Activated naive CD4-positive, alpha-beta T cell treated with anti-CD3 and anti-CD28 coated beads, Interleukin-2, amount 50 U/mL, for 24 hours (primary cell): Measurements from ENCODE around the gene ZNF541.

Experiments
- H3K27ac Mint-ChIP-seq: one replicate; pipeline ENCODE4 v1.8.0; 2021; ENCODE audit warnings: mild to moderate bottlenecking, mixed read lengths
- H3K27me3 Mint-ChIP-seq: one replicate; pipeline ENCODE4 v1.8.0; 2021; ENCODE audit warnings: mixed read lengths
- H3K36me3 Mint-ChIP-seq: one replicate; pipeline ENCODE4 v1.8.0; 2021; ENCODE audit warnings: mixed read lengths
- H3K4me1 Mint-ChIP-seq: one replicate; pipeline ENCODE4 v1.8.0; 2021; ENCODE audit warnings: mixed read lengths
- H3K4me3 Mint-ChIP-seq: one replicate; pipeline ENCODE4 v1.8.0; 2021; ENCODE audit warnings: mild to moderate bottlenecking, mixed read lengths
- H3K9me3 Mint-ChIP-seq: one replicate; pipeline ENCODE4 v1.8.0; 2021; ENCODE audit warnings: mixed read lengths

ZNF541 gene

DNA sequence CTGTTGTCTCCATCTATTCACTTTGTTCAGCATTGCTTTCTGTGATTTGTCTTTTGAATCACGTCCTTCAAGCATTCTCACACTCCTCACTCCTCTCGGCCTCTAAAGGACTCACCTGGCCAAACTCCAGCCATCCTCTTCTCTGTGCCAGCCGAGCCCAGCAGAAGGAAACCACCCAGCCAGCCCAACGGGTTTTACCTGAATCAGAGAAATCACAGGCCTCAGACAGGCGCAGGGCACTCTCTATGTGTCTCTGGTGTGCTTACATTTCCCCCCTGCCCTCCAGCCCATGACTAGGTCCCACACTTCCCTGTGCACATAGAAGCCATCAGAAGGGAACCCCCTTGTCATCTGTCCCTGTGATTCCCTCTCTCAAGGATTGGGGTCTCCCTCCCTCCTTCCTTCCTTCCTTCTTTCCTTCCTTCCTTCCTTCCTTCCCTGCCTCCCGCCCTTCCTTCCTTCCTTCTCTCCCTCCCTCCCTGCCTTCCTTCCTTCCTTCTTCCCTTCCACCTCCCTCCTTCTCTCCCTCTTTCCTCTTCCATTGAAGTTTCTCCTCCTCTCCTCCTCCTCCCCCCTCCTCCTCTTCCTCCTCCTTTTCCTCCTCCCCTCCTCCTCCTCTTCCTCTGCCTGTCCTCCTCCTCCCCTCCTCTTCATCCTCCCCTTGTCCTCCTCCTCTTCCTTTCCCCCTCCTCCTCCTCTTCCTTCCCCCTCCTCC, 8.8 kb upstream of the ZNF541 start:
- peak overlapping the region; percentile 9 for H3K27ac Mint-ChIP-seq
- peaks cover 6% of the 10 kb centered on the region for H3K9me3 Mint-ChIP-seq
- H3K27me3 Mint-ChIP-seq: no peaks in the 10 kb centered on the region
- peak overlapping the region; percentile 44 for H3K4me3 Mint-ChIP-seq
- H3K4me1 Mint-ChIP-seq: peaks cover 54% of the 10 kb centered on the region
- peaks cover 5% of the 10 kb centered on the region for H3K36me3 Mint-ChIP-seq

DNA sequence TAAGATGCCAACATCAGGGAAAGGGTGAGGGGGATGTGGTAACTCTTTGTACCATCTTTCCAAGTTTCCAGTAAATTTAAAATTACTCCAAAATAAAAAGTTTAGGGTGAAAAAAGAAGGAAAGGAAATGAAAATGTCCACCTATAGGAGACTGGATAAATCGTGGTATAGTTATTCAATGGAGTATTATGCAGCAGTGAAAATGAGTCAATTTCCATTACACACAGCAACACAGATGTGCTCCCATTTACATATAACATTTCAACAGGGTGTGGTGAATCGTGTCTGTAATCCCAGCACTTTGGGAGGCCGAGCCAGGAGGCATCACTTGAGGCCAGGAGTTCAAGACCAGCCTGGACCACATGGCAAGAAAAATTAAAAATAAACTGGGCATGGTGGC, 7.4 kb upstream of the ZNF541 start:
- Mint-ChIP-seq H3K9me3 (no peaks in the 10 kb centered on the region), H3K27me3 (no peaks in the 10 kb centered on the region), H3K4me1 (peaks cover 64% of the 10 kb centered on the region), H3K4me3 (no peak overlapping the region), H3K27ac (peak overlapping the region; percentile 41), H3K36me3 (no peaks in the 10 kb centered on the region)

DNA sequence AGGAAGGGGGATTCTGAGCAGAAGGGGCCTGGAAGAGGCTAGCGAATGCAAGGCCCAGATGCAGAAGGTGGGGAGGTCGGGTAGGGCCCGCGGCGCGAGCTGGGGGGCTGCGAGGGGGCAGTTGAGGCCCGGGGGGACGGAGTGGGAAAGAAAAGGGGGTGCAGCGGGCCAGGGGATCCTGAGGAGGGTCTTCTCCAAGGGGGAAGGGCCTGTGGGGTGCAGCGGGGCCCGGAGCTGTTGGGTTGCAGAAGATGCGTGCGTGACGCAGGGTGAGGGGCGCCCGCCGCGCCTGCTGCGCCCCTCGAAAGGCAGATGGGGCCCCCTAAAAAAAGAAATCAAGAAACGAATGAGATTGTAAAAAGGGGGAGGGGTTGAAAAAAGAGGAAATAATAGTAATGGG, 313 bp downstream of the ZNF541 start:
- H3K27me3 Mint-ChIP-seq: no peaks in the 10 kb centered on the region
- H3K4me1 Mint-ChIP-seq: peaks cover 35% of the 10 kb centered on the region
- H3K4me3 Mint-ChIP-seq: peak overlapping the region; percentile 67
- H3K27ac Mint-ChIP-seq: peak overlapping the region; percentile 2
- H3K9me3 Mint-ChIP-seq: no peaks in the 10 kb centered on the region
- no peaks in the 10 kb centered on the region for H3K36me3 Mint-ChIP-seq

DNA sequence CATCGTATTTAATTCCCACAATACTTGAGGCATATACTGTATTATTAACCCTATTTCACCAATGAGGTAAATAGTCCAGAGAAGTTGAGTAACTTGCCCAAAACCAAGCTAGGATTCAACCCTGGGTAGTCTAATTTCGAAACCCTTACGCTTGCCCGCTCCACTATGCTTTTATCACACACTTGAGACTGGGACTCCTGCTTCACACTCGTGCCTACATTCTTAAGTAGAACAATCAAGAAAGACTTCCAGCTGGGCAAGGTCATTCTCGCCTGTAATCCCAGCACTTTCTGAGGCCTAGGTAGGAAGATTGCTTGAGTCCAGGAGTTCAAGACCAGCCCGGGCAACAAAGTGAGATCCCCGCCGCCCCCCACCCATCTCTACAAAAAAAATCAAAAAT, 3.6 kb downstream of the ZNF541 start:
- no peaks in the 10 kb centered on the region for H3K27me3 Mint-ChIP-seq
- H3K36me3 Mint-ChIP-seq: no peaks in the 10 kb centered on the region
- no peak overlapping the region for H3K4me3 Mint-ChIP-seq
- H3K27ac Mint-ChIP-seq: no peak overlapping the region
- no peaks in the 10 kb centered on the region for H3K9me3 Mint-ChIP-seq
- H3K4me1 Mint-ChIP-seq: peaks cover 14% of the 10 kb centered on the region

DNA sequence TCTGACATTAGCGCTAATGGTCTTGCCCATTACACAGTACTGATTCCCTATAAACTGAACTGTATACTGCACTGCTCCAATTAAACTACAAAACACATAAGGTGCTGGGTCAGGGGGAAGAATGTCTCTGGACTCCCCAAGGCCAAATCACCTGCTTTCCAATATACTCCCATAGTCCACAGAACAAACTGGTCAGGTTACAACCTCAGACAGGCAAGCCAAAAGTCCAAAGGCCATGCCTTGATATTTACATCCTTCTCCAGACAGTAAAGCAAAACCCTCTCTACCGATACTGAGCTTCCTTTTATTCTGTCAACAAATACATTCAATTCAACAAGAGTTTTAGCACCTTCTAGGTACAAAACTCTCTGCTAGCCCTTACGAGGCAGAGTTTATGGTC, 8.9 kb downstream of the ZNF541 start:
- Mint-ChIP-seq H3K27ac (no peak overlapping the region), H3K4me3 (no peak overlapping the region), H3K27me3 (no peaks in the 10 kb centered on the region), H3K9me3 (no peaks in the 10 kb centered on the region), H3K4me1 (no peaks in the 10 kb centered on the region), H3K36me3 (no peaks in the 10 kb centered on the region)

DNA sequence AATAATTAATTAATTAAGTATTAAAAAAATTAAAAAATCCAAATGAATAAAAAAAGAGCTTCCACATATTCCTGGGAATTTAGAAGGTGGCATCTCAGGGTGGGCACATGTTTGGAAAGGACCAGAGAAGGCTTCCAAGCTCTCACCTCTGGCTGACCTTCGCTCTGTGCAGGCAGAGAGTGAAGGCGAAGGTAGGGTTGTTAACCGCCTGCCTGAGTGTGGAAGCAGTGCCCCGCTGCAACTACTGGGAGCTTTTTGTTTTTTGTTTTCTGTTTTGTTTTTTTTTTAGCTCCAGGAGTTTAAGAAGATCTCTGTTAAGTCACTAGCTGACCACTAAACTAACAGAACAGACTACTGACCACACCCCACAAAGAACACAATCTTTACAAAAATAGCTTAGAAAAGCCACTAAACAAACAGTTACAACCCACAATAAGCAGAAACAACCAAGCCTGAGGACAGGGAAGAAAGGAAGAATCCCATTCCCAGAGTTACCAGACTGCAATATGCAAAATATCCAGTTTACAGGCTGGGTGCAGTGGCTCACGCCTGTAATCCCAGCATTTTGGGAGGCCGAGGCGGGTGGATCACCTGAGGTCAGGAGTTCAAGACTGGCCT, 11.4 kb downstream of the ZNF541 start:
- Mint-ChIP-seq H3K4me1 (no peaks in the 10 kb centered on the region), H3K9me3 (no peaks in the 10 kb centered on the region), H3K27me3 (no peaks in the 10 kb centered on the region), H3K27ac (no peak overlapping the region), H3K36me3 (no peaks in the 10 kb centered on the region), H3K4me3 (no peak overlapping the region)

DNA sequence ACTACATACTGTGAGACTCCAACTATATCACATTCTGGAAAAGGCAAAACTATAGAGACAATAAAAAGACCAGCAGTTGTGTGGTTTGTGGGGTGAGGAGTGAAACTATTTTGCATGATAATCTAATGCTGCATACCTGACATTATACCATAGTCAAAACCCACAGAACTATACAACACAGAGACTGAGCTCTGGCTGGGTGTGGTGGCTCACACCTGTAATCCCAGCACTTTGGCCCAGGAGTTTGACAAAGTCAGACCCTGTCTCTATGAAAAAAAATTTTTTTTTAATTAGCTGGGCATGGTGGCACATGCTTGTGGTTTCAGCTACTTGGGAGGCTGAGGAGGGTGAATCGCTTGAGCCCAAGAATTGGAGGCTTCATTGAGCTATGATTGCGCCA, 11.9 kb downstream of the ZNF541 start:
- Mint-ChIP-seq H3K9me3 (no peaks in the 10 kb centered on the region), H3K36me3 (no peaks in the 10 kb centered on the region), H3K27ac (no peak overlapping the region), H3K4me1 (no peaks in the 10 kb centered on the region), H3K27me3 (no peaks in the 10 kb centered on the region), H3K4me3 (no peak overlapping the region)

DNA sequence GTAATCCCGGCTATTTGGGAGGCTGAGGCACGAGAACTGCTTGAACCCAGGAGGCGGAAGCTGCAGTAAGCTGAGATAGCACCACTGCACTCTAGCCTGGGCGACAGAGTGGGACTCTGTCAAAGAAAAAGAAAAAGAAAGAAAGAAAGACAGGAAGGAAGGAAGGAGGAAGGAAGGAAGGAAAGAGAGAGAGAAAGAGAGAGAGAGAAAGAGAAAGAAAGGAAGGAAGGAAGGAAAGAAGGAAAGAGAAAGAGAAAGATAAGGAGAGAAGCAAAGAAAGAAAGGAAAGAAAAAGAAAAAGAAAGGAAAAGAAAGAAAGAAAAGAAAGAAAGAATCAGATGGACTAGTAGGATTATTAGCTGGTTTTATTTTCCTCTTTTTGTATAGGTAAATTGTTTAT, 22.8 kb downstream of the ZNF541 start:
- Mint-ChIP-seq H3K4me3 (no peak overlapping the region), H3K4me1 (no peaks in the 10 kb centered on the region), H3K36me3 (no peaks in the 10 kb centered on the region), H3K27me3 (no peaks in the 10 kb centered on the region), H3K9me3 (no peaks in the 10 kb centered on the region), H3K27ac (no peak overlapping the region)

DNA sequence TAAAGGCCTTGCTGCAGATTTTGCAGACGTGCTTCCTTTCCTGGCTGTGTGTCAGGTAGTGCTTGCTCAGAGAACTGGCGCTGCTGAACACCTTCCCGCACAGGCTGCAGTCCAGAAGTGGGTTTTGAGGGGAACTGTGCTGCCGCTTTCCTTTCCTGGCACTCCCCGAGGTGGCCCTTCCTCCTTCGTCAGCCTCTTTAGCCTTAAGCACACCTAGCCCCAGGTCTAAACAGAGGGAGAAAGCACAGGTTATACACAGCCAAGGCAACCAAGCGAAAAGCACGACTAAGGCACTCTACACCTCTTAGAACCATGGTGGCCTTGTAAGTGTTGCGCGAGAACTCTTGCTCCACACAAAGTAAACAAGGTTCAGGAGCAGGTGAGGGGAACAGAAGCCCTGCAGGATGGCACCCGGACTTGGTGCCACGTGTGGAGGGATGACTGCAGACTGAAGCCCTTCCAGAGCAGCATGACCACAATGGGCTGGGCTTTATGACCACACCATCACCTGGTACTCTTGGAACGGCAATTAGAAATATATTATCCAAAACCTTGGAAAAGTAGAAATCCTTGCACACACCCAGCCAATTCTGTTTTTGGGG, 23.6 kb downstream of the ZNF541 start:
- Mint-ChIP-seq H3K4me3 (no peak overlapping the region), H3K27me3 (no peaks in the 10 kb centered on the region), H3K27ac (no peak overlapping the region), H3K4me1 (no peaks in the 10 kb centered on the region), H3K36me3 (no peaks in the 10 kb centered on the region), H3K9me3 (no peaks in the 10 kb centered on the region)

DNA sequence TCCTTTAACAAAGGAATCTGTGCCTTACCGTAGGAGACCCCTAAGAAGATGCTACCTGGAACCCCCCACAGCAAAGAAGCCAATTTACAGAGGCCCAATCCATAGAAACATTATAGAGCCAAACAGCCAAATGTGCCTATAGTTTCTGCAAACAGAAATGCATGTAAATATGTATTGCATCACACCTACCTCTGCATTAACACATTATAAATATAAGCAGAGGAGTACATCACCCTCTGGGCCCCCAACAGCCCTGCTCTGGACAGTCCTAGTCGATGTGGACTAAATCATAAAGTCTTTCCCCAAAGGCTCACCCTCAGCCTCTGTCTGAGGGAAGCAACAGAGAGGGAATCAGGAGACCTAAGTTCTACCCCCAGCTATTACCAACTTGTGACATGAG, 25.7 kb downstream of the ZNF541 start:
- H3K36me3 Mint-ChIP-seq: no peaks in the 10 kb centered on the region
- H3K27me3 Mint-ChIP-seq: peaks cover 2% of the 10 kb centered on the region
- H3K9me3 Mint-ChIP-seq: no peaks in the 10 kb centered on the region
- H3K4me3 Mint-ChIP-seq: no peak overlapping the region
- H3K4me1 Mint-ChIP-seq: no peaks in the 10 kb centered on the region
- no peak overlapping the region for H3K27ac Mint-ChIP-seq

DNA sequence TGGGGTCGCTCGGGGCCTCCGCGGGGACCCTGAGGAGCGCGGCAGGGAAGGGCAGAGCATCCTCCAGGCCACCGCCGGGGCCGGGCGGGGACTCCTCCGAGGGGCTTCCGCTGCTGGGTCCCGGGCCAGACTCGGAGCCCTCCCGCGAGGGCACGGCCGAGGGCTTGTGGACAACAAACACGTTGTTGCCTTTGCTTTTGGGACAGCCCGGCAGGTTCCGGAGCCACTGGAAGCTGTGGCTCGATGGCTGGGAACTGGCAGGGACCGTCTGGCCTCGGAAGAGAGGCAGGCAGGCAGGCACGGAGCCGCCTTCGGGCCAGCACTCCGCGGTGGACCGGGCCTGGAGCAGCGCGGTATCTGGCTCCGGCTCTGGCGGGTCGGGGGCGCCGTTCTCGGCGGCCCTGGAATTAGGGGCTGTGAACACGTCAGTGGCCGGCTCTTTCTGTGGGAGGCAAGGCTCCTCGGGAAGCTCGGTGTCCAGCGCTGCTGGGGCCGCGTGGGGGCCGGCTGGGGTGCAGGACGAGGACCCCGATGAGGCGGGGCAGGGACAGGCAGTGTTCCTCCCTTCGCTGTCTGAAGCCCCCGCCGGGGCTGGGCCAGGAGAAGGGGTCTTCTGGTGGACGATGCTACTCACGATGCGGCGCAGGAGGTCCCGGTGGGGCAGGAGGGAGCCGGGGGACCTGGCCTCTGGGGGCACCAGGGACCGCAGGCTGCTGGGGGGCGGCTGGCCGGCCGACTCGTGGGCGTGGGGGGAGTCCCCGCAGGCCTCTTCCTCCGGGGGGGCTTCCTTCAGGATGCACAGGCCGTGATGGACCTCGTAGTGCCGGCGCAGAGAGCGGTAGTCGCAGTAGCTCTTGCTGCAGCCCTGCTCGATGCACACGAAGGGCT, 27.6 kb downstream of the ZNF541 start:
- Mint-ChIP-seq H3K27me3 (peaks cover 2% of the 10 kb centered on the region), H3K4me1 (peaks cover 9% of the 10 kb centered on the region), H3K4me3 (no peak overlapping the region), H3K27ac (no peak overlapping the region), H3K36me3 (no peaks in the 10 kb centered on the region), H3K9me3 (no peaks in the 10 kb centered on the region)

DNA sequence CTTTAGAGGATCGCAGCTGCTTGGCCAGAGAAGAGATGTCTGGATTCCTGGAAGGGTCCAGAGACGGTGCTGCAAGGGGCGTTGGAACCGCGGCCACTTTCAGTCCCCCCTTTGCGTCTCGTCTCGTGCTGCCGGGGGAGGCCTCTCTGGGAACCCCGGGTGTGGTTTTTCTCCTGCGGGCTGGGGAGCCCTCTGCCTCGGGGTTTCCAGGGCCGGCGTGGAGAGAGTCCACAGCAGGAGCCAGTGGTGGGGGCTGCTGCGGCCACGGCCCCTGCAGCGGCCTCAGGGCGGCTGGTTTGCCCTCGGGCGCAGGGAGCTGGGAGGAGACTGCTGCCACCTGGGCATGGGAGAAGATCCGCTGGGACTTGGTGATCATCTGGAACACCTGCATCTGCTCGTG, 28.5 kb downstream of the ZNF541 start:
- peaks cover 2% of the 10 kb centered on the region for H3K27me3 Mint-ChIP-seq
- H3K27ac Mint-ChIP-seq: no peak overlapping the region
- H3K36me3 Mint-ChIP-seq: no peaks in the 10 kb centered on the region
- peaks cover 9% of the 10 kb centered on the region for H3K4me1 Mint-ChIP-seq
- no peaks in the 10 kb centered on the region for H3K9me3 Mint-ChIP-seq
- H3K4me3 Mint-ChIP-seq: no peak overlapping the region

DNA sequence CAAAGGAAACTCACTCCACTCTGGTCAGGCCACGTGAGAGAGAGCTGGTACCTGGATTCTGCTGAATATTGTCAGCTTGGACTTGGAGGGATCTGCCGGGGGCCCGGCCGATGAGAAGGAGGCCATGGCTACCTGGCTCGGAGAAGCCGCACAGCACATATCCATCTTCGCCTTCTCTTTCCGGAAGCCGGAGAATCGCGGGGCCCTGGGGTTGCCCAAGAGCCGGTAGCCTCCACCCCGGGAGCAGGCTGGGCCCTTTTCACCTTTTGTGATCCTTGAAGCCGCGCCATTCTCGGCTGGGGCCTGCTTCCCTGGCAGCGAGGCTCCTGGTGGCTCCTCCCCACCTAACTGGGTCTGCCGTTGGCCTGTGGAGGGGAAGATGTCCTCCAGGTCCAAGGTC, 28.9 kb downstream of the ZNF541 start:
- H3K4me3 Mint-ChIP-seq: no peak overlapping the region
- no peaks in the 10 kb centered on the region for H3K36me3 Mint-ChIP-seq
- no peak overlapping the region for H3K27ac Mint-ChIP-seq
- no peaks in the 10 kb centered on the region for H3K9me3 Mint-ChIP-seq
- peaks cover 2% of the 10 kb centered on the region for H3K27me3 Mint-ChIP-seq
- peaks cover 9% of the 10 kb centered on the region for H3K4me1 Mint-ChIP-seq

DNA sequence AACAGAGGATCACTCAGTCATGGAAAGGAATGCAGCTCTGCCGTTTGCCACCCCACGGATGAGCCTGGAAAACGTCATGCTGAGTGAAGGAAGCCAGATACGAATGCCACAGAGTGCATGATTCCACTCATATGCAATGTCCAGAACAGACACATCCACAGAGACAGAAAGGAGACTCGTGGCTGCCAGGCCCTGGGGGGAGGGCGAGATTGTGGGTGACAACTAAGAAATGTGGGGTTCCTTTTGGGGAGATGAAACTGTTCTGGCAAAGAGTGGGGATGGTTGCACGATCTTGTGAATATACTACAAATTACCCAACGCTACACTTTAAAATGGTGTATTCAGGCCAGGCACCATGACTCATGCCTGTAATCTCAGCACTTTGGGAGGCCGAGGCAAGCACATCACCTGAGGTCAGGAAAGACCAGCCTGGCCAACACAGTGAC, 30.9 kb downstream of the ZNF541 start:
- Mint-ChIP-seq H3K27me3 (peaks cover 2% of the 10 kb centered on the region), H3K27ac (peak overlapping the region; percentile 24), H3K36me3 (no peaks in the 10 kb centered on the region), H3K9me3 (no peaks in the 10 kb centered on the region), H3K4me3 (no peak overlapping the region), H3K4me1 (peaks cover 9% of the 10 kb centered on the region)

DNA sequence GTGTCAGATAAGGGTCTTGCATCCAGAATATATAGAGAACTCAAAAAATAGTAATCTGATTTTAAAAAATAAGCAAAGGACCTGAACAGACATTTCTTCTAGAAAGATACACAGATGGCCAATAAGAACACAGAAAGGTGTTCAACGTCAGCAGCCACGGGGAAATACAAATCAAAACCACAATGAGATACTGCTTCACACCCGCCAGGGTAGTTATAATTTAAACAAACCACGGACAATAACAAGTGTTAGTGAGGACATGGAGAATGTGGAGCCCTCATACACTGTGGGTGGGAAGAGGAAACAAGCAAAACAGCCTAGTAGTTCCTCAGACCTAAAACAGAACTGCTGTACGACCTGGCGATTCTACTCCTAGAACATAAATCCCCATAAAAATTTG, 31.4 kb downstream of the ZNF541 start:
- H3K9me3 Mint-ChIP-seq: no peaks in the 10 kb centered on the region
- peaks cover 9% of the 10 kb centered on the region for H3K4me1 Mint-ChIP-seq
- H3K36me3 Mint-ChIP-seq: no peaks in the 10 kb centered on the region
- no peak overlapping the region for H3K27ac Mint-ChIP-seq
- no peak overlapping the region for H3K4me3 Mint-ChIP-seq
- peaks cover 2% of the 10 kb centered on the region for H3K27me3 Mint-ChIP-seq

DNA sequence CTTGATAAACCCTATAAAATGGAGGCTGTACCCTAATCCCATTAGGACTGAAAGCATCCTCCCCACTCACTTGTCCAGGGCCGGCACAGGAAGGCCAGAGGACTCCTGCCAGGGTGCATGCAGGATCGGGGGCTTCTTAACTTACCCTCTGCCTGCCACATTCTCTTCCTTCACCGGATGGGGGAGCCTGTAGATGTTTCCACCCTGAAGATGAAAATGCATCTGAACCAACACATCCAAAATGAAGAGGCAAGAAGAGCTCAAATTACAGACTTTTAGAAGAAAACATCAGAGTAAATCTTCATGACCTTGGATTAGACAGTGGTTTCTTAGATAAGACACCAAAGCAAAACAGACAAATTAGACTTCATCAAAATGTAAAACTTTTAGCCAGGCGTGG, 32.2 kb downstream of the ZNF541 start:
- no peaks in the 10 kb centered on the region for H3K36me3 Mint-ChIP-seq
- H3K27me3 Mint-ChIP-seq: peaks cover 2% of the 10 kb centered on the region
- peaks cover 9% of the 10 kb centered on the region for H3K4me1 Mint-ChIP-seq
- no peaks in the 10 kb centered on the region for H3K9me3 Mint-ChIP-seq
- no peak overlapping the region for H3K4me3 Mint-ChIP-seq
- no peak overlapping the region for H3K27ac Mint-ChIP-seq
